ENCODE results near the gene CNFN. TPM values are rescaled to one million over a fixed set of nuclear protein-coding genes. Genes with fewer than 3 reads are reported as not detected.

CNFN gene
- total RNA-seq, 1 experiment from 2014 or later = 4.5 TPM

GRCh38 chr19:42360787-42361544 is 29.1 kb downstream of the CNFN start:
- no peak overlapping the region for H3K27ac ChIP-seq (ENCODE audit: low read length)
- no peaks in the 10 kb centered on the region for H3K27me3 ChIP-seq (ENCODE audit: low read length)
- H2AFZ ChIP-seq (ENCODE audit: low read length) = no peak overlapping the region
- no peaks in the 10 kb centered on the region for H4K20me1 ChIP-seq (ENCODE audit: low read length)
- DNase-seq (no peak), ATAC-seq (no peak)
- H3K4me2 ChIP-seq (ENCODE audit: low read length) = no peak overlapping the region
- H3K9ac ChIP-seq (ENCODE audit: low read length) = no peak overlapping the region
- no TSS peak for BruUV-seq (replicated peaks)
- H3K4me1 ChIP-seq (ENCODE audit: insufficient read depth, low read length) = no peaks in the 10 kb centered on the region
- intact Hi-C loops (cut with micrococcal nuclease) = no loop called here
- ChIA-PET POLR2A (ENCODE audit: unreplicated experiment) (no interaction called here), CTCF (no interaction called here)
- TF ChIP-seq EZH2 (IDR thresholded peaks at IDR 0.05; ENCODE audit: low read length, unreplicated experiment) = no peak
- TF ChIP-seq EZH2phosphoT487 (IDR thresholded peaks at IDR 0.05; ENCODE audit: borderline replicate concordance, low read length) = no peak
- TF ChIP-seq CTCF (conservative IDR thresholded peaks at IDR 0.05; ENCODE audit: low read depth, low read length) = no peak
- no peaks in the 10 kb centered on the region for H3K9me2 ChIP-seq (replicated peaks; ENCODE audit: low read length)
- H3K36me3 ChIP-seq (ENCODE audit: low read depth, low read length) = peaks cover 5% of the 10 kb centered on the region; the same call in 1 of the 2 replicates
- no peaks in the 10 kb centered on the region for H3K79me2 ChIP-seq (ENCODE audit: low read length)
- H3F3A ChIP-seq (ENCODE audit: low read length, unreplicated experiment) = no peaks in the 10 kb centered on the region
- no peak overlapping the region for H3K4me3 ChIP-seq (ENCODE audit: low read length)
- H3K9me3 ChIP-seq (ENCODE audit: low read length) = no peaks in the 10 kb centered on the region

GRCh38 chr19:42357290-42357689 is 32.8 kb downstream of the CNFN start:
- H3K9me2 ChIP-seq (replicated peaks; ENCODE audit: low read length) = no peaks in the 10 kb centered on the region
- no peak overlapping the region for H3K4me3 ChIP-seq (ENCODE audit: low read length)
- no peak overlapping the region for H3K4me2 ChIP-seq (ENCODE audit: low read length)
- TF ChIP-seq EZH2 (IDR thresholded peaks at IDR 0.05; ENCODE audit: low read length, unreplicated experiment) (no peak), CTCF (conservative IDR thresholded peaks at IDR 0.05; ENCODE audit: low read depth, low read length) (no peak), EZH2phosphoT487 (IDR thresholded peaks at IDR 0.05; ENCODE audit: borderline replicate concordance, low read length) (no peak)
- H3K27me3 ChIP-seq (ENCODE audit: low read length) = no peaks in the 10 kb centered on the region
- no peaks in the 10 kb centered on the region for H3K9me3 ChIP-seq (ENCODE audit: low read length)
- no peaks in the 10 kb centered on the region for H3K79me2 ChIP-seq (ENCODE audit: low read length)
- POLR2A ChIA-PET (ENCODE audit: unreplicated experiment) = no interaction called here
- ATAC-seq (no peak), DNase-seq (no peak)
- CTCF ChIA-PET = no interaction called here
- no peaks in the 10 kb centered on the region for H3F3A ChIP-seq (ENCODE audit: low read length, unreplicated experiment)
- intact Hi-C loops (cut with micrococcal nuclease) = no loop called here
- H3K36me3 ChIP-seq (ENCODE audit: low read depth, low read length) = no peaks in the 10 kb centered on the region
- no TSS peak for BruUV-seq (replicated peaks)
- H3K9ac ChIP-seq (ENCODE audit: low read length) = no peak overlapping the region
- no peak overlapping the region for H2AFZ ChIP-seq (ENCODE audit: low read length)
- H3K4me1 ChIP-seq (ENCODE audit: insufficient read depth, low read length) = no peaks in the 10 kb centered on the region
- no peaks in the 10 kb centered on the region for H4K20me1 ChIP-seq (ENCODE audit: low read length)
- no peak overlapping the region for H3K27ac ChIP-seq (ENCODE audit: low read length)

- ChIA-PET POLR2A (ENCODE audit: unreplicated experiment) (no interaction called here), CTCF (no interaction called here)
- H3K9me2 ChIP-seq (replicated peaks; ENCODE audit: low read length) = no peaks in the 10 kb centered on the region
- ATAC-seq (no peak), DNase-seq (no peak)
- BruUV-seq (replicated peaks) = no TSS peak
- intact Hi-C loops (cut with micrococcal nuclease) = no loop called here
- no peaks in the 10 kb centered on the region for H3F3A ChIP-seq (ENCODE audit: low read length, unreplicated experiment)
- H3K27ac ChIP-seq (ENCODE audit: low read length) = no peak overlapping the region
- H3K9ac ChIP-seq (ENCODE audit: low read length) = no peak overlapping the region
- no peak for TF ChIP-seq EZH2phosphoT487 (IDR thresholded peaks at IDR 0.05; ENCODE audit: borderline replicate concordance, low read length)
- no peak for TF ChIP-seq EZH2 (IDR thresholded peaks at IDR 0.05; ENCODE audit: low read length, unreplicated experiment)
- no peak for TF ChIP-seq CTCF (conservative IDR thresholded peaks at IDR 0.05; ENCODE audit: low read depth, low read length)
- no peaks in the 10 kb centered on the region for H3K79me2 ChIP-seq (ENCODE audit: low read length)
- H3K9me3 ChIP-seq (ENCODE audit: low read length) = no peaks in the 10 kb centered on the region
- no peak overlapping the region for H2AFZ ChIP-seq (ENCODE audit: low read length)
- H3K4me2 ChIP-seq (ENCODE audit: low read length) = no peak overlapping the region
- no peaks in the 10 kb centered on the region for H3K27me3 ChIP-seq (ENCODE audit: low read length)
- H3K4me3 ChIP-seq (ENCODE audit: low read length) = no peak overlapping the region
- no peaks in the 10 kb centered on the region for H3K4me1 ChIP-seq (ENCODE audit: insufficient read depth, low read length)
- H4K20me1 ChIP-seq (ENCODE audit: low read length) = no peaks in the 10 kb centered on the region
- H3K36me3 ChIP-seq (ENCODE audit: low read depth, low read length) = no peaks in the 10 kb centered on the region
Measured at GRCh38 chr19:42356686-42357085, 33.4 kb downstream of the CNFN start.

Data from PC-3 (cell line).